GM23338 (cell line): ENCODE results near the gene DRD5. TPM values are rescaled to one million over a fixed set of nuclear protein-coding genes. Genes with fewer than 3 reads are reported as not detected.

Source experiments
- ATAC-seq: fragments of 200-7000 bp; cut with Tn5 transposase; 3 replicates; pipeline ENCODE4 v1.9.1; 2020
- DNase-seq: peaks from one replicate; pipeline ENCODE4 v3.0.0-alpha.2; 2015; ENCODE audit warnings: low spot score
- H2AFZ ChIP-seq: fragments of 200-600 bp; sonication (generic); 2 replicates; pipeline ENCODE4 v1.8.0; 2016; ENCODE audit warnings: antibody characterized with exemption, mild to moderate bottlenecking, moderate library complexity
- H3F3A ChIP-seq: fragments of 200-600 bp; sonication (generic); replicated peaks from 2 replicates; pipeline ENCODE4 v1.8.0; 2017; ENCODE audit warnings: antibody characterized with exemption, mixed run types, low read depth
- H3K27ac ChIP-seq: fragments of 200-600 bp; sonication (generic); 2 replicates; pipeline ENCODE4 v1.6.1; 2016; ENCODE audit warnings: low read depth
- H3K27me3 ChIP-seq: fragments of 200-600 bp; sonication (generic); 2 replicates; pipeline ENCODE4 v1.8.0; 2016; ENCODE audit warnings: mild to moderate bottlenecking, mixed run types, moderate library complexity; ENCODE audit not compliant: insufficient read depth
- H3K36me3 ChIP-seq: fragments of 200-600 bp; sonication (generic); 2 replicates; pipeline ENCODE4 v1.8.0; 2016; ENCODE audit warnings: mild to moderate bottlenecking; ENCODE audit not compliant: insufficient read depth
- H3K4me1 ChIP-seq: fragments of 200-600 bp; sonication (generic); 2 replicates; pipeline ENCODE4 v1.8.0; 2016; ENCODE audit warnings: mild to moderate bottlenecking, moderate library complexity; ENCODE audit not compliant: insufficient read depth
- H3K4me2 ChIP-seq: fragments of 200-600 bp; sonication (generic); 2 replicates; pipeline ENCODE4 v1.7.1; 2017; ENCODE audit warnings: mixed run types
- H3K4me3 ChIP-seq: fragments of 200-600 bp; sonication (generic); 2 replicates; pipeline ENCODE4 v1.6.1; 2016; ENCODE audit warnings: mixed run types
- H3K79me2 ChIP-seq: fragments of 200-600 bp; sonication (generic); replicated peaks from 2 replicates; pipeline ENCODE4 v1.8.0; 2017; ENCODE audit warnings: mild to moderate bottlenecking; ENCODE audit not compliant: insufficient read depth
- H3K9me2 ChIP-seq: fragments of 200-600 bp; sonication (generic); 2 replicates; pipeline ENCODE4 v1.8.0; 2017; ENCODE audit not compliant: insufficient read depth
- H4K20me1 ChIP-seq: fragments of 200-600 bp; sonication (generic); replicated peaks from 2 replicates; pipeline ENCODE4 v1.8.0; 2017; ENCODE audit warnings: mild to moderate bottlenecking; ENCODE audit not compliant: insufficient read depth
- H3K27ac Mint-ChIP-seq: 2 replicates; pipeline ENCODE4 v1.8.0; 2020; ENCODE audit warnings: inconsistent platforms, mild to moderate bottlenecking, moderate library complexity, mixed read lengths
- H3K27me3 Mint-ChIP-seq: 3 replicates; pipeline ENCODE4 v1.8.0; 2022; ENCODE audit warnings: low read depth, mild to moderate bottlenecking, moderate library complexity, mixed read lengths, inconsistent platforms; ENCODE audit not compliant: insufficient read depth, poor library complexity
- H3K36me3 Mint-ChIP-seq: 3 replicates; pipeline ENCODE4 v1.8.0; 2021; ENCODE audit warnings: low read depth, mild to moderate bottlenecking, inconsistent platforms, moderate library complexity, mixed read lengths
- H3K4me1 Mint-ChIP-seq: 3 replicates; pipeline ENCODE4 v1.8.0; 2020; ENCODE audit warnings: mild to moderate bottlenecking, inconsistent platforms, mixed read lengths
- H3K4me3 Mint-ChIP-seq: 3 replicates; pipeline ENCODE4 v1.8.0; 2021; ENCODE audit warnings: moderate library complexity, mild to moderate bottlenecking, inconsistent platforms, mixed read lengths
- H3K9me3 Mint-ChIP-seq: 3 replicates; pipeline ENCODE4 v1.8.0; 2020; ENCODE audit warnings: moderate library complexity, mild to moderate bottlenecking, inconsistent platforms, mixed read lengths
- CREB1 ChIP-seq: fragments of 250-450 bp; sonication (Bioruptor Pico); IDR thresholded peaks from 2 replicates; pipeline ENCODE4 v1.5.0; 2020; ENCODE audit warnings: low read depth, mild to moderate bottlenecking, moderate library complexity
- CTCF ChIP-seq, 2 experiments: fragments of 200-600 bp in 1 of 2; sonication (generic) in 1 of 2; conservative IDR thresholded peaks; 2 replicates each; pipeline versions ENCODE4 v1.5.1 to v1.6.1; 2016 to 2017; ENCODE audit warnings: antibody characterized with exemption in 2 of 2, low read depth in 2 of 2, mild to moderate bottlenecking in 2 of 2, moderate library complexity in 1 of 2
- ETS1 ChIP-seq: IDR thresholded peaks from 2 replicates; pipeline ENCODE4 v1.6.1; 2016; ENCODE audit warnings: antibody characterized with exemption
- EZH2 ChIP-seq: fragments of 200-600 bp; sonication (generic); IDR thresholded peaks from one replicate; pipeline ENCODE4 v1.8.0; 2017; ENCODE audit warnings: antibody characterized with exemption, mild to moderate bottlenecking, low read depth; ENCODE audit not compliant: unreplicated experiment
- EZH2phosphoT487 ChIP-seq: fragments of 200-600 bp; sonication (generic); IDR thresholded peaks from one replicate; pipeline ENCODE4 v1.8.1; 2018; ENCODE audit warnings: antibody characterized with exemption; ENCODE audit not compliant: unreplicated experiment
- POLR2AphosphoS5 ChIP-seq: IDR thresholded peaks from 2 replicates; pipeline ENCODE4 v1.6.1; 2016; ENCODE audit warnings: antibody characterized with exemption, low read depth
- REST ChIP-seq: IDR thresholded peaks from one replicate; pipeline ENCODE4 v1.6.1; 2018; ENCODE audit warnings: antibody characterized with exemption; ENCODE audit not compliant: unreplicated experiment
- STAT1 ChIP-seq: IDR thresholded peaks from one replicate; pipeline ENCODE4 v1.6.1; 2016; ENCODE audit warnings: antibody characterized with exemption; ENCODE audit not compliant: unreplicated experiment
- ZNF114 ChIP-seq: fragments of 250-450 bp; sonication (Bioruptor Pico); IDR thresholded peaks from 2 replicates; pipeline ENCODE4 v1.5.0; 2020; ENCODE audit warnings: mild to moderate bottlenecking, moderate library complexity
- polyA plus RNA-seq: library from polyadenylated mRNA; unstranded; fragments of >200 nt; fragmentation: Nextera tagmentation; extraction: Ambion mirVana; gene quantifications from 2 replicates; pipeline ENCODE4 v1.2.1, GENCODE V29; 2016
- total RNA-seq: library from RNA; depleted of rRNA; stranded (reverse); fragments of >200 nt; shearing (Covaris generic); gene quantifications from 2 replicates; pipeline ENCODE4 v1.2.3, GENCODE V29; 2014

DRD5 gene
- total and polyA plus RNA-seq, 2 experiments from 2014 or later: 0.08 to 0.24 TPM

GRCh38 chr4:9820343-9820742, 38.9 kb downstream of the DRD5 start:
- ATAC-seq (no peak), DNase-seq (no peak)
- no peaks in the 10 kb centered on the region for H3K4me1 Mint-ChIP-seq
- H3K36me3 Mint-ChIP-seq: no peaks in the 10 kb centered on the region
- Histone ChIP-seq H3K4me1 (no peaks in the 10 kb centered on the region), H2AFZ (no peak overlapping the region), H3K9me2 (0 out of 2 replicates have a peak, but pooled peaks cover 2% of the 10 kb centered on the region), H3F3A (no peaks in the 10 kb centered on the region), H3K4me2 (no peak overlapping the region), H3K79me2 (no peaks in the 10 kb centered on the region), H3K27ac (no peak overlapping the region), H3K27me3 (no peaks in the 10 kb centered on the region), H3K4me3 (no peak overlapping the region), H4K20me1 (no peaks in the 10 kb centered on the region), H3K36me3 (no peaks in the 10 kb centered on the region)
- no peak overlapping the region for H3K4me3 Mint-ChIP-seq
- no peak overlapping the region for H3K27ac Mint-ChIP-seq
- no peaks in the 10 kb centered on the region for H3K27me3 Mint-ChIP-seq
- H3K9me3 Mint-ChIP-seq: no peaks in the 10 kb centered on the region
- TF ChIP-seq ETS1 (no peak), STAT1 (no peak), CREB1 (CRISPR knock-in tag) (no peak)

- no peak for TF ChIP-seq EZH2phosphoT487
- no peak for TF ChIP-seq ZNF114 (CRISPR knock-in tag)
- no peak for TF ChIP-seq ETS1
- TF ChIP-seq POLR2AphosphoS5: no peak
- no peak for TF ChIP-seq STAT1
- TF ChIP-seq EZH2: no peak
- no peak for TF ChIP-seq REST
- TF ChIP-seq CTCF (conservative IDR thresholded peaks at IDR 0.05; ENCODE audit: low read depth in 2 of 2): no peak
- no peak overlapping the region for H3K27ac ChIP-seq
Measured at GRCh38 chr4:9825049-9825448, 43.6 kb downstream of the DRD5 start.

More at GRCh38 chr4:9825049-9825448, 43.6 kb downstream of the DRD5 start:
- H4K20me1 ChIP-seq: no peaks in the 10 kb centered on the region
- H3K36me3 Mint-ChIP-seq: no peaks in the 10 kb centered on the region
- H3K79me2 ChIP-seq: no peaks in the 10 kb centered on the region
- H3K4me2 ChIP-seq: no peak overlapping the region
- no peaks in the 10 kb centered on the region for H3K27me3 ChIP-seq
- no peak overlapping the region for H3K4me3 Mint-ChIP-seq
- no peak overlapping the region for H2AFZ ChIP-seq
- no peaks in the 10 kb centered on the region for H3K4me1 ChIP-seq
- ATAC-seq (no peak), DNase-seq (no peak)
- no peaks in the 10 kb centered on the region for H3K9me2 ChIP-seq
- no peaks in the 10 kb centered on the region for H3K9me3 Mint-ChIP-seq
- no peaks in the 10 kb centered on the region for H3K27me3 Mint-ChIP-seq
- no peaks in the 10 kb centered on the region for H3K4me1 Mint-ChIP-seq
- H3K4me3 ChIP-seq: no peak overlapping the region
- no peak overlapping the region for H3K27ac Mint-ChIP-seq
- no peaks in the 10 kb centered on the region for H3F3A ChIP-seq
- H3K36me3 ChIP-seq: no peaks in the 10 kb centered on the region
